Neural progenitor cell (in vitro differentiated cells): ENCODE results near the gene USP17L26.
"Not testable (repeated sequence)": the region's sequence is repeated elsewhere in the genome, so short reads cannot be mapped to it uniquely, and the experiment has no call there.

ENCODE experiments used
- CTCF ChIP-seq: fragments of 200-600 bp; sonication (generic); IDR thresholded peaks from 2 replicates; pipeline ENCODE4 v1.5.1; 2017; ENCODE audit warnings: antibody characterized with exemption, mild to moderate bottlenecking
- EZH2 ChIP-seq: fragments of 200-600 bp; sonication (generic); IDR thresholded peaks from 2 replicates; pipeline ENCODE4 v1.6.1; 2017; ENCODE audit warnings: antibody characterized with exemption, mild to moderate bottlenecking, moderate library complexity

GRCh38 chr4:9334358-9334757 lies at the start of gene USP17L26:
- TF ChIP-seq CTCF, EZH2: not testable (repeated sequence)
